LNCAP (cell line): ENCODE data around the gene KRT82.

Experiments
- CTCF ChIP-seq: fragments of 450-650 bp; IDR thresholded peaks from 2 replicates; pipeline ENCODE4 v1.5.1; 2017; ENCODE audit warnings: mild to moderate bottlenecking

KRT82 gene

GRCh38 chr12:52383331-52383730, 22.8 kb downstream of the KRT82 start:
- no peak for TF ChIP-seq CTCF

DNA sequence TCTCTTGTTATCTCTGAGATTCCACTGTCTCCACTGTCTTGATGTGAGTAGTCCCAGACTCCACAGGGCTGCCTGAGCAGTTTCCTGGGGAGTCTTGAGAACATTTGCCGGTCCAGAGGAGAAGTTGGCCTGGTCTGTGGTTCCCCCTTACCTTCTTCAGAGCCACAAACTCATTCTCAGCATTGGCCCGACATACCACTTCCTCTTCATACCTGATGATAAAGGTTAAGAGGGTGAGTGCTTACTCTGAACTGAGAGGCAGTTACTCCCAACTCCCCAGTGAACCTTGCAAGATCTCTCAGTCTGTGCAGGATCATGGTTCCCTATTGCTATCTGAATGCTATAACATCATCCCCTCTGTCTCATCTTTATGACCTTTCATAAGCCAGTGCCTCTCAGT, 23.3 kb downstream of the KRT82 start:
- TF ChIP-seq CTCF, result no peak

DNA sequence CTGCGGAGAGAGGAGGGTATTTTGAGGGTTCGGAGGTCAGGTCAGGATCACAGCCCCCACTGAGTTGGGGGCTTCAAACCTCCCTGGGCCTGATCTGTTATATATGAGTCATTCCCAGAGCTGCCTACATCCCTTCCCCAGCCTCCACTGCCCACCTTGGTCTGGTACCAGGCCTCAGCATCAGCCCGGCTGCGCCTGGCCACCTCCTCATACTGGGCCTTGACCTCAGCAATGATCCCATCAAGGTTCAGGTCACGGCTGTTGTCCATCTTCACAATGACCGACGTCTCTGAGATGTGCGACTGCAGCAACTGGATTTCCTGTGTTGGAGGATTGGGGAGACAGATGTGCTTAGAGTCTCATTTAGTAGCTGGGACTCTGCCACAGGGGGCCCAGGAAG, 24.9 kb downstream of the KRT82 start:
- TF ChIP-seq CTCF, result no peak

DNA sequence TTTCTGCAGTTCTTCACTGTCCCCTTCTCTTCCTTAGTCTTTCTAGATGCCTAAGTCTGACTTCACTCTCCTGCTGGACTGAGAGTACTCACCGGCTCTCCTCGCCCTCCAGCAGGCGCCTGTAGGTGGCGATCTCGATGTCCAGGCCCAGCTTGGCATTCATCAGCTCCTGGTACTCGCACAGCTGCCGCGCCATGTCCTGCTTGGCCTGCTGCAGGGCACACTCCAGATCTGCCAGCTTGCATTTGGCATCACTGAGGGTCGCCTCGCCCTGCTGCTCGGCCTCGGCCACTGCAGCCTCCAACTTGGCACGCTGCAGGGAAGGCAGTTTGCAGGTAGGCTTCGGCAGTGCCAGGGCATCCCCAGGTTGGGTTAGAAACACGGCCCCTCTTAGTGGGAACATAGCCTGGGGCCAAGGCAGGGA, 25.9 kb downstream of the KRT82 start:
- peak; percentile 87 for TF ChIP-seq CTCF

- TF ChIP-seq CTCF, result no peak
Measured at GRCh38 chr12:52379536-52379935, 26.6 kb downstream of the KRT82 start.

DNA sequence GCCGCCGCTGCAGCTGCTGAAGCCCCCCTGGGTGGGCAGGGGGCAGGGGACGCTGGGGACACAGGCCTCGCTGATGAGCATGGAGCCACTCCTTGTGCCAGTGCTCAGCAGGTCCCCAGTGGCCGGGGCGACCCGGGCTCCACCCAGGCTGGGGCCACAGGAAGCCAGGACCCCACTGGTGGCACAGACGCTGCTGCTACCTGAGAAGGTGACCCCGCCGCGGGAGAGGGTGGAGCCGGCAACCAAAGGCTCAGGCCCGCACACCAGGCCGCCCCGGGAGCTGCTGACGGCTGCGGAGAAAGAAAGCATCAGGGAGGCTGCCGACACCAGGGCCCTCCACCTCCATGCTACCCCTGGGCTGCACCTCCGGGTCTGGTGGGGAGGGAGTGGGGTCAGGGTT, 28.0 kb downstream of the KRT82 start:
- no peak for TF ChIP-seq CTCF

DNA sequence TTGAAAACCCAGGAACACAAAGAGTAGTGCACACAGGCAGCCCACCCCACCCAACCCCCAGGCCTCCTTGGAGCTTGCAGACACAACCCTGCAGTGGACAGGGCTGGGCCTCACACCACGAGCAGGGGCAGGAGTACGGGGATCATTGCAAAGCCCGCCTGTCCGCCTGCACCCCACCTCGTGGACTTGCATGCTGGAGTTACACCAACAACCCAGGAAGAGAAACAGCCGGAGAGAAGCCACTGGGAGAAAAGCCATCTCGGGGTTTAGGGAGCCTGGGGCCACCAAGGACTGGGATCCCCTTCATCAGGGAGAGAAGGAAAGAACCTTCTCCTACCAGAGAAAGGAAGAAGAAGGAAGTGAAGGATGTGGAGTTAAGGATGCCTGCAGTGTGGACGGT, 28.9 kb downstream of the KRT82 start:
- no peak for TF ChIP-seq CTCF
